Fibroblast of pulmonary artery (primary cell): ENCODE results near the gene CCDC175.

Source experiments
- DNase-seq: peaks from one replicate; pipeline ENCODE4 v3.0.0-alpha.2; 2010; ENCODE audit warnings: low read depth
- H3K4me3 ChIP-seq: replicated peaks from 2 replicates; pipeline ENCODE4 v1.5.1; 2011; ENCODE audit warnings: low read depth, mild to moderate bottlenecking, control low read depth, low read length, moderate library complexity
- TF ChIP-seq, protein P1 (sequence below): IDR thresholded peaks from 2 replicates; pipeline ENCODE4 v1.5.1; 2011; ENCODE audit warnings: mild to moderate bottlenecking, control low read depth, low read length, inconsistent platforms; ENCODE audit errors: missing control alignments

The CCDC175 gene

DNA sequence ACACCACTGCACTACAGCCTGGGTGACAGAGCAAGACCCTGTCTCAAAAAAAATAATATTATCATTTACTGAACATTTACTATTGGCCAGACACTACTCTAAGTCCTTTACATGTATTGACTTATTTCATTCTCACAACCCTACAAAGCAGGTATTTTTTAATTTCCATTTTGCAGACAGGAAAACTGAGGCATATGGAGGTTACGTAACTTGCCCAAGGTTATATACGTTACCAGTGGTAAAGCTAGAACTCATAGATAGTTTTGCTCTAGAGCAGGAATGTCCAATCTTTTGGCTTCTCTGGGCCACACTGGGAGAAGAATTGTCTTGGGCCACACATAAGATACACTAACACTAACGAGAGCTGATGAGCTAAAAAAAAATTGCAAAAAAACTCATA is 98.1 kb downstream of the CCDC175 start:
- no peak for DNase-seq
- TF ChIP-seq, protein P1, sequence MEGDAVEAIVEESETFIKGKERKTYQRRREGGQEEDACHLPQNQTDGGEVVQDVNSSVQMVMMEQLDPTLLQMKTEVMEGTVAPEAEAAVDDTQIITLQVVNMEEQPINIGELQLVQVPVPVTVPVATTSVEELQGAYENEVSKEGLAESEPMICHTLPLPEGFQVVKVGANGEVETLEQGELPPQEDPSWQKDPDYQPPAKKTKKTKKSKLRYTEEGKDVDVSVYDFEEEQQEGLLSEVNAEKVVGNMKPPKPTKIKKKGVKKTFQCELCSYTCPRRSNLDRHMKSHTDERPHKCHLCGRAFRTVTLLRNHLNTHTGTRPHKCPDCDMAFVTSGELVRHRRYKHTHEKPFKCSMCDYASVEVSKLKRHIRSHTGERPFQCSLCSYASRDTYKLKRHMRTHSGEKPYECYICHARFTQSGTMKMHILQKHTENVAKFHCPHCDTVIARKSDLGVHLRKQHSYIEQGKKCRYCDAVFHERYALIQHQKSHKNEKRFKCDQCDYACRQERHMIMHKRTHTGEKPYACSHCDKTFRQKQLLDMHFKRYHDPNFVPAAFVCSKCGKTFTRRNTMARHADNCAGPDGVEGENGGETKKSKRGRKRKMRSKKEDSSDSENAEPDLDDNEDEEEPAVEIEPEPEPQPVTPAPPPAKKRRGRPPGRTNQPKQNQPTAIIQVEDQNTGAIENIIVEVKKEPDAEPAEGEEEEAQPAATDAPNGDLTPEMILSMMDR = no peak
- H3K4me3 ChIP-seq = no peak overlapping the region

DNA sequence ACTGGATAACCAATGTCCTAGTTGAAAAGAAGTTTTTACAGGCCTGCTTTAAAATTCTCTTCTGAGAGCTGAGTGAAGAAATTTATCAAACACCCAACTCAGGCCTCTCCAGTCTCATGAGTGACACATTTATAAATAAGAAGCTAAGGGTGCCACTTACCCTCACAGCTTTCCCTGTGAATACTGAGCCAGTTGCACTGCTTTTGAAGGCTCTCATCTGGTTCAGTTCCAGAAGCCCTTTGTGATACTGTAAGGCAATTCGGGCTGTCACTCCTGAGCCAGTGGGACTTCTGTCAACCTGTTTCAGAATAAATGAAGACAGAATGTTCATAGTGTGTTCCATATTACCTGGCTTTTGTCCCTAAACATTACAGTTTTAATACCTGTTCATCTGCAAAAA is 100.9 kb downstream of the CCDC175 start:
- TF ChIP-seq, protein P1 = no peak
- no peak for DNase-seq
- H3K4me3 ChIP-seq = no peak overlapping the region

DNA sequence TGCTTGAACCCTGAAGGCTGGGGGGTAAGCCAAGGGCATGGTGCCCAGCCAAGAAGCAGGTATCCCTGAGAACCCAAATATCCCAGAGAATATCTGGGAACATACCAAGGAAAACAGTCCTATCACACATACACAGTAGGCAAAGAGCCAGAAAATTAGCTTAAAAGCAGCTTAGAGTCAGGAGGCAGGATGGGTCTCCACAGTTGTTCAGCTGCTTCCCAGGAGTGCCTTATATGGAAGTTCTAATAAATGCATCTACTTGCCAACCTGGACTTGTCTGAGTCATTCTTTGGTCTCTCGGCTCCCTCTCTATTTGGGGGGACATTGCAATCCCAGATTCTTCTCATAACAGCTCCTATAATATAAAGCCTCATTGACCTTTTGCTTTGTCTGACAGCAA is 102.4 kb downstream of the CCDC175 start:
- H3K4me3 ChIP-seq = no peak overlapping the region
- TF ChIP-seq, protein P1 = no peak
- peak; percentile 76 for DNase-seq

DNA sequence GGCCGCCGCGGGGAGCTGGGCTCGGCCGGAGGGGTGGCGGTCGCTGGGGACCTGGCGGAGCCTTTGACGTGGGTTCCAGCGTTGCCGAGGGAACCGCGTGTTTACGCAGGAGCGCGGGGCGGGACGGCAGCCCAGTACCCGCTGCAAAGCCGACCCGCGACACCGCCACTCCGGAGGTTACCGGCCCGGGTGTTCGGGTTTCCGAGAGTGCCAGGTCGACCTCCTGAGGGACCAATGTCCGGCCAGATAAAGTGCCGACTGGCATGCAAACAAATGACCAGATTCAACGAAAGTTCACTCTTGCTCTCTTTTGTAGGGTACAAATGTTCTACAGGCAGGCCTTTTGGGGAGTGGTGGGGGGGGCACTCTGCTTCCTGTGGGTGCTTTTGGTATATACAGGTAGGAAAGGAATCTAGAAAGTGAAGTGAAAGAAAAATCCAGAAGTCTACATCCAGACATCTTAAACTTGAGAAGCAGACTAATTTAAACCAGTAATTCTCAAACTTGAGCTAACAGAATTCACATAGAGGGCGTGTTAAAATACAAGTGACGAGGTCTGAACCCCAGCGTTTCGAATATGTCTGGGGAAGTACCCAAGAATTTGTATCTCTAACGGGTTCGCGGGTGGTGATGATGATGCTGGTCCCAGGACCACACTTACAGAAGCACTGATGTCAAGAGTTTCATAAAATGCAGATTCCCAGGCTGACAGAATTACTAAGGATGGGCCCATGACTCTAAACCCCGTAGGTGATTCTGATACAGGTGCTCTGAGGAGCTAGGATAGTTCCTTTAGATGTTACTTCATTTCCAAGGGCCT is 111.1 kb downstream of the CCDC175 start, which contains the start of gene GPR135:
Gene GPR135 (minus strand): TSS at position 65 of the 820 bp plus-strand sequence. CDS start 154 bp downstream, outside the sequence.
- TF ChIP-seq, protein P1 = no peak
- peak; percentile 37 for DNase-seq
- H3K4me3 ChIP-seq = peak within 1 kb of the TSS; percentile 56

DNA sequence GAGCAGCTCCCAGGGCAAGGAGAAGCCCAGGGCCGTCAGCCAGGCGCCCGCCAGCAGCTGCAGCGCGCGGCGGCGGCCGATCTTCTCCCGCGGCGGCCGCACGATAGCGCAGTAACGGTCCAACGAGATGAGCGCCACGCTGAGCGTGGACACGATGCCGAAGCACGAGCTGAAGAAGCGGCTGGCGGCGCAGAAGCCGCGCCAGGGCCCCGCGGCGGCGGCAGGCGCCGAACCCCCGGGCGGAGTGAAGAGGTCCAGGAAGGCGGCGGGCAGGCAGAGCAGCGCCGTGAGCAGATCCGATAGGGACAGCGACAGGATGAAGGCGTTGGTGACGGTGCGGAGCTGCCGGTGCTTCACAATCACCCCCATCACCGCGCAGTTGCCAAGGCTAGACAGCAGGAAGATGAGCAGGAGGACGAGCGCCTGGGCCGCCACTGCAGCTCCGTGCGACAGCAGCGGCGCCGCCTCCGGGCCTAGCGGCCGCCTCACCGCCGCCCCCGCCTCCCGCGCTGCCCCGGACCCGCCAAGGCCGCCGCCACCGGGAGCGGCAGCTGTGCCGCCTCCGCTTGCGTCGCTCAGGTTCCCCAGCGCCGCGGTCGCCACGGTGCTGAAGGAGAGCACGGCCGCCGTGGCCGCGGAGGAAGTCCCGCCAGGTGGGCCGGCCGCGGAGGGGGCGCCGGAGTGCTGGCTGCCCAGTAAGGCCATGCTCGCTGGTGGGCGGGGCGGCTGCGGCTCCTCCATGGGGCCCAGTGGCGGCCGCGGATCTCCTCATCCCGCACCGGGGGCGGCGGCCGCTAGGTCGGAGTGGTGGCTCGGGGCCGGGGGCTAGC is 111.9 kb downstream of the CCDC175 start:
- TF ChIP-seq, protein P1 = no peak
- peak overlapping the region; percentile 56 for H3K4me3 ChIP-seq
- peak; percentile 51 for DNase-seq

DNA sequence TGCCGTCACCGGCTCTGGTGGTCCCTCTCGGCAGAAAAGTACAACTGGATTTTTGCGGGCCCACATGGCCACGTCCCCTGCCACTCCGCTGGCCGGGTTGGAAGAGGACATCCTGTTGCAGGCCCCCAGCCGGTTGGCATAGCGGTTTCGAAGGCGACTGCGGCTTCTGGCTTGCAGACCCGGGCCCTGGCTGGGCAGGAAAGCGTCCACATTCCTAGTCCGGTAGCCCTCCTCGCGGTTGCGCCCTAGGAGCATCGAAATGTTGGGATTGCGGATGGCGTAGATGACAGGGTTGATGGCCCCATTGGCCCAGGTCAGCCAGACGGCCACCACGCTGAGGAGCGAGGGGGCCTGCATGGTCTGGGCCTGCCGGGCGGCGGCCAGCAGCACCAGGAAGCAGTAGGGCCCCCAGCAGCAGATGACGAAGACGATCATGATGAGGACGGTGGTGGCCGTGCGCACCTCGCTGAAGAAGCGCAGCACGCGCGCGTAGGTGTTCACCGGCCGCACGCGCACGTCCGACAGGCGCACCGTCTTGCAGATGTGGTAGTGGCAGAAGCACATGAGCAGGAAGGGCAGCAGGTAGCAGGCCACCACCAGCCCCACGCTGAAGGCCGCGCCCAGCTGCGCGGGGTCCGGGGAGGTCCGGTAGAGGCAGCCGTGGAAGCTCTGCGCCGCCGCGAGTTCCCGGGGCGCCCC is 112.7 kb downstream of the CCDC175 start:
- TF ChIP-seq, protein P1 = no peak
- DNase-seq = no peak
- peak overlapping the region; percentile 56 for H3K4me3 ChIP-seq
